OCI-LY3 (cell line): ENCODE results near the gene FAM219A.

ENCODE experiments used
- CTCF ChIP-seq: fragments of 200-600, 300-600 bp; sonication (generic); IDR thresholded peaks from 2 replicates; pipeline ENCODE4 v1.5.1; 2014; ENCODE audit warnings: antibody characterized with exemption, low read length, low read depth
- EZH2phosphoT487 ChIP-seq: fragments of 200-600 bp; shearing (Covaris generic); IDR thresholded peaks from 2 replicates; pipeline ENCODE4 v1.6.1; 2018; ENCODE audit warnings: antibody characterized with exemption, mixed run types, low read depth

GRCh38 chr9:34452568-34452967 is 5.8 kb downstream of the FAM219A start:
- TF ChIP-seq CTCF, result no peak
- TF ChIP-seq EZH2phosphoT487, result no peak
